Stomach smooth muscle (tissue), 2 donors: Measurements from ENCODE around the gene ABCA13.

Source experiments
- H3K27ac ChIP-seq: one replicate; pipeline ENCODE4 v1.7.0; 2013; ENCODE audit warnings: mild to moderate bottlenecking, low read length, inconsistent platforms
- H3K27me3 ChIP-seq, 2 donors: one replicate each; pipeline ENCODE4 v1.7.0; 2013; ENCODE audit warnings: low read length in 2 of 2; ENCODE audit not compliant: insufficient read depth in 2 of 2, control insufficient read depth in 1 of 2
- H3K36me3 ChIP-seq, 2 donors: one replicate each; pipeline ENCODE4 v1.7.0; 2013; ENCODE audit warnings: low read length in 2 of 2; ENCODE audit not compliant: control insufficient read depth in 2 of 2, insufficient read depth in 2 of 2
- H3K4me1 ChIP-seq: one replicate; pipeline ENCODE4 v1.7.0; 2013; ENCODE audit warnings: low read length; ENCODE audit not compliant: control insufficient read depth, insufficient read depth
- H3K4me3 ChIP-seq, 2 donors: one replicate each; pipeline ENCODE4 v1.7.0; 2013; ENCODE audit warnings: low read length in 2 of 2
- H3K9ac ChIP-seq, 2 donors: one replicate each; pipeline ENCODE4 v1.7.0; 2013; ENCODE audit warnings: low read length in 2 of 2, mild to moderate bottlenecking in 1 of 2
- H3K9me3 ChIP-seq, 2 donors: one replicate each; pipeline ENCODE4 v1.7.0; 2013; ENCODE audit warnings: low read length in 2 of 2; ENCODE audit not compliant: control insufficient read depth in 2 of 2
- donor health status: healthy.
- donor health status: Pancreatic carcinoma.

ABCA13 gene

GRCh38 chr7:48148311-48148710, 22.9 kb upstream of the ABCA13 start:
- H3K9me3 ChIP-seq = no peaks in the 10 kb centered on the region
- no peaks in the 10 kb centered on the region for H3K4me1 ChIP-seq
- no peaks in the 10 kb centered on the region for H3K36me3 ChIP-seq
- no peak overlapping the region for H3K27ac ChIP-seq
- H3K27me3 ChIP-seq = no peaks in the 10 kb centered on the region
- H3K9ac ChIP-seq = no peak overlapping the region
- no peak overlapping the region for H3K4me3 ChIP-seq

GRCh38 chr7:48149058-48149457, 22.2 kb upstream of the ABCA13 start:
- H3K9me3 ChIP-seq = no peaks in the 10 kb centered on the region
- no peaks in the 10 kb centered on the region for H3K4me1 ChIP-seq
- no peak overlapping the region for H3K4me3 ChIP-seq
- no peaks in the 10 kb centered on the region for H3K36me3 ChIP-seq
- no peak overlapping the region for H3K27ac ChIP-seq
- H3K9ac ChIP-seq = no peak overlapping the region
- H3K27me3 ChIP-seq = no peaks in the 10 kb centered on the region

- Histone ChIP-seq H3K4me1 (no peaks in the 10 kb centered on the region), H3K9me3 (peaks cover 0 to 2% of the 10 kb centered on the region in 2 donors), H3K27me3 (no peaks in the 10 kb centered on the region), H3K36me3 (no peaks in the 10 kb centered on the region), H3K9ac (no peak overlapping the region), H3K4me3 (no peak overlapping the region), H3K27ac (no peak overlapping the region)
Measured at GRCh38 chr7:48150086-48150485, 21.2 kb upstream of the ABCA13 start.

GRCh38 chr7:48154792-48155413, 16.4 kb upstream of the ABCA13 start:
- H3K9me3 ChIP-seq = peaks cover 0 to 4% of the 10 kb centered on the region in 2 donors
- H3K4me1 ChIP-seq = no peaks in the 10 kb centered on the region
- no peak overlapping the region for H3K27ac ChIP-seq
- H3K4me3 ChIP-seq = no peak overlapping the region
- no peaks in the 10 kb centered on the region for H3K36me3 ChIP-seq
- no peak overlapping the region for H3K9ac ChIP-seq
- peaks cover 0 to 3% of the 10 kb centered on the region in 2 donors for H3K27me3 ChIP-seq

GRCh38 chr7:48158404-48158803, 12.9 kb upstream of the ABCA13 start:
- no peaks in the 10 kb centered on the region for H3K36me3 ChIP-seq
- peaks cover 0 to 3% of the 10 kb centered on the region in 2 donors for H3K27me3 ChIP-seq
- peaks cover 0 to 8% of the 10 kb centered on the region in 2 donors for H3K9me3 ChIP-seq
- H3K27ac ChIP-seq = no peak overlapping the region
- no peaks in the 10 kb centered on the region for H3K4me1 ChIP-seq
- no peak overlapping the region for H3K4me3 ChIP-seq
- no peak overlapping the region for H3K9ac ChIP-seq

- Histone ChIP-seq H3K9ac (no peak overlapping the region), H3K27ac (no peak overlapping the region), H3K9me3 (peaks cover 0 to 4% of the 10 kb centered on the region in 2 donors), H3K36me3 (no peaks in the 10 kb centered on the region), H3K27me3 (no peaks in the 10 kb centered on the region), H3K4me3 (no peak overlapping the region), H3K4me1 (no peaks in the 10 kb centered on the region)
Measured at GRCh38 chr7:48161407-48162125, 9.7 kb upstream of the ABCA13 start.

- H3K4me1 ChIP-seq = no peaks in the 10 kb centered on the region
- H3K27me3 ChIP-seq = no peaks in the 10 kb centered on the region
- no peak overlapping the region for H3K27ac ChIP-seq
- H3K9me3 ChIP-seq = peaks cover 0 to 4% of the 10 kb centered on the region in 2 donors
- no peak overlapping the region for H3K9ac ChIP-seq
- H3K36me3 ChIP-seq = no peaks in the 10 kb centered on the region
- H3K4me3 ChIP-seq = no peak overlapping the region
Measured at GRCh38 chr7:48165157-48165556, 6.1 kb upstream of the ABCA13 start.

- Histone ChIP-seq H3K27me3 (no peaks in the 10 kb centered on the region), H3K4me1 (no peaks in the 10 kb centered on the region), H3K9ac (no peak overlapping the region), H3K36me3 (no peaks in the 10 kb centered on the region), H3K27ac (no peak overlapping the region), H3K4me3 (no peak overlapping the region), H3K9me3 (no peaks in the 10 kb centered on the region)
Measured at GRCh38 chr7:48168159-48168558, 3.1 kb upstream of the ABCA13 start.

GRCh38 chr7:48170506-48170905, 752 bp upstream of the ABCA13 start:
- Histone ChIP-seq H3K9ac (no peak overlapping the region), H3K4me3 (no peak overlapping the region), H3K27ac (no peak overlapping the region), H3K9me3 (no peaks in the 10 kb centered on the region), H3K27me3 (no peaks in the 10 kb centered on the region), H3K4me1 (no peaks in the 10 kb centered on the region), H3K36me3 (no peaks in the 10 kb centered on the region)

GRCh38 chr7:48173313-48173712, 2.1 kb downstream of the ABCA13 start:
- H3K9ac ChIP-seq = no peak overlapping the region
- H3K36me3 ChIP-seq = no peaks in the 10 kb centered on the region
- H3K27ac ChIP-seq = no peak overlapping the region
- H3K27me3 ChIP-seq = no peaks in the 10 kb centered on the region
- no peak overlapping the region for H3K4me3 ChIP-seq
- no peaks in the 10 kb centered on the region for H3K9me3 ChIP-seq
- H3K4me1 ChIP-seq = no peaks in the 10 kb centered on the region

- Histone ChIP-seq H3K27ac (no peak overlapping the region), H3K36me3 (no peaks in the 10 kb centered on the region), H3K4me1 (no peaks in the 10 kb centered on the region), H3K9ac (no peak overlapping the region), H3K9me3 (no peaks in the 10 kb centered on the region), H3K27me3 (no peaks in the 10 kb centered on the region), H3K4me3 (no peak overlapping the region)
Measured at GRCh38 chr7:48173756-48174382, 2.6 kb downstream of the ABCA13 start.
